Smooth muscle cell (in vitro differentiated cells): Measurements from ENCODE around the gene TP53TG5. TPM values are rescaled to one million over a fixed set of nuclear protein-coding genes. Genes with fewer than 3 reads are reported as not detected.

Experiments used
- DNase-seq: peaks from one replicate; lab custom pipeline; 2025; ENCODE audit not compliant: unreplicated experiment; lab: John Stamatoyannopoulos, UW
- H2AFZ ChIP-seq: fragments of 200-600 bp; sonication (generic); 2 replicates; pipeline ENCODE4 v1.6.0; 2016; ENCODE audit warnings: antibody characterized with exemption, low read depth, mild to moderate bottlenecking
- H3F3A ChIP-seq: fragments of 200-600 bp; sonication (generic); 2 replicates; pipeline ENCODE4 v1.6.0; 2017; ENCODE audit warnings: antibody characterized with exemption, low read depth
- H3K27ac ChIP-seq: fragments of 200-600 bp; sonication (generic); 2 replicates; pipeline ENCODE4 v1.5.1; 2016; ENCODE audit warnings: low read depth, mild to moderate bottlenecking
- H3K27me3 ChIP-seq: fragments of 200-600 bp; sonication (generic); 2 replicates; pipeline ENCODE4 v1.6.1; 2016; ENCODE audit warnings: low read depth, mild to moderate bottlenecking
- H3K36me3 ChIP-seq: fragments of 200-600 bp; sonication (generic); 2 replicates; pipeline ENCODE4 v1.5.1; 2016; ENCODE audit warnings: low read depth
- H3K4me1 ChIP-seq: fragments of 200-600 bp; sonication (generic); 2 replicates; pipeline ENCODE4 v1.5.1; 2016; ENCODE audit warnings: low read depth
- H3K4me2 ChIP-seq: fragments of 200-600 bp; sonication (generic); 2 replicates; pipeline ENCODE4 v1.6.0; 2016; ENCODE audit warnings: mild to moderate bottlenecking
- H3K4me3 ChIP-seq: fragments of 200-600 bp; sonication (generic); 2 replicates; pipeline ENCODE4 v1.5.1; 2016; ENCODE audit warnings: mild to moderate bottlenecking
- H3K79me2 ChIP-seq: fragments of 200-600 bp; sonication (generic); 2 replicates; pipeline ENCODE4 v1.6.0; 2016; ENCODE audit warnings: low read depth, mild to moderate bottlenecking
- H3K9ac ChIP-seq: fragments of 200-600 bp; sonication (generic); 2 replicates; pipeline ENCODE4 v1.6.0; 2016; ENCODE audit warnings: low read depth
- H3K9me3 ChIP-seq: fragments of 200-600 bp; sonication (generic); replicated peaks from 2 replicates; pipeline ENCODE4 v1.5.1; 2016; ENCODE audit warnings: low read depth
- H4K20me1 ChIP-seq: fragments of 200-600 bp; sonication (generic); 2 replicates; pipeline ENCODE4 v1.6.0; 2016; ENCODE audit warnings: low read depth
- CTCF ChIP-seq: fragments of 200-600 bp; sonication (generic); IDR thresholded peaks from 2 replicates; pipeline ENCODE4 v1.5.1; 2017; ENCODE audit warnings: borderline replicate concordance, mild to moderate bottlenecking, antibody characterized with exemption; ENCODE audit not compliant: insufficient read depth, poor library complexity, severe bottlenecking
- WGBS: methylation state at CpG from one replicate; pipeline ENCODE4 v1.1.7; 2016; ENCODE audit warnings: low lambda C conversion rate; 5-methylcytosine and 5-hydroxymethylcytosine counted together
- polyA plus RNA-seq: library from polyadenylated mRNA; unstranded; fragments of >200 nt; fragmentation: Nextera tagmentation; extraction: Ambion mirVana; gene quantifications from 2 replicates; pipeline ENCODE4 v1.2.1, GENCODE V29; 2016
- total RNA-seq: library from RNA; depleted of rRNA; stranded (reverse); fragments of >200 nt; gene quantifications from 2 replicates; pipeline ENCODE4 v1.2.3, GENCODE V29; 2014

The TP53TG5 gene
- total and polyA plus RNA-seq, 2 experiments from 2014 or later: 0.06 TPM; not detected in 1

DNA sequence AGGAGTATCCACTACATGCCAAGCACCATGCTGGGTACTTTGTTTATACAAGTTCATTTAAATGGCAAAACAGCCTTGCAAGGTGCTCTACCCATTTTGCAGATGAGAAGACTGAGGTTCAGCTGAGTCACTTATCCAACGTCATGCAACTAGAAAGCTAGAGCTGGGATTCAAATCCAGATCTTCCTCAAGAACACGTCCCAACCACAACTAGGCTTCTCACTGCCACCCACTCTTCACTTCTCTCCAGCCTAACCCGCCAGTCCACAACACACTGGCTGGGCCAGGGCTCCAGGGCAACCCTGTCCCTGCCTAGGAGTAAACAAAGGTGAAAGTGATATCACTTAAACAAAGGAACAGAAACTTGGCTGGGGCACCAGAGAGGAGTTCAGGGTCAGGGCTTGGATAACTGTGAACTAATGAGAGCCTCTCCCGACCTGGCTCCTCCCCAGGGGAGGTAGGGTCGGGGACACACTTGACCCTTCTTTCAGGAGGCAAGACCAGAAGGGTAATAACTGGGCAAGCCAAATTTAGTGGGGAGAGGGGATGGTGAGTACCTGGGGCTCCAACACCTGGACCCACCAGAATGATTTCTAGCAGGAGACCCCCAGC is 37.8 kb downstream of the TP53TG5 start:
- peaks cover 59% of the 10 kb centered on the region for H3F3A ChIP-seq
- H3K27ac ChIP-seq: peak overlapping the region; percentile 96
- WGBS: 89% methylated on average over 5 of the region's 5 CpGs
- no peak for TF ChIP-seq CTCF
- H3K4me2 ChIP-seq: no peak overlapping the region
- no peak overlapping the region for H3K4me3 ChIP-seq
- H3K79me2 ChIP-seq: peaks cover 57% of the 10 kb centered on the region
- peaks cover 75% of the 10 kb centered on the region for H3K4me1 ChIP-seq
- H3K36me3 ChIP-seq: no peaks in the 10 kb centered on the region
- DNase-seq: no peak
- no peak overlapping the region for H2AFZ ChIP-seq
- H3K9ac ChIP-seq: no peak overlapping the region
- H4K20me1 ChIP-seq: peaks cover 34% of the 10 kb centered on the region
- no peaks in the 10 kb centered on the region for H3K27me3 ChIP-seq
- H3K9me3 ChIP-seq: no peaks in the 10 kb centered on the region

DNA sequence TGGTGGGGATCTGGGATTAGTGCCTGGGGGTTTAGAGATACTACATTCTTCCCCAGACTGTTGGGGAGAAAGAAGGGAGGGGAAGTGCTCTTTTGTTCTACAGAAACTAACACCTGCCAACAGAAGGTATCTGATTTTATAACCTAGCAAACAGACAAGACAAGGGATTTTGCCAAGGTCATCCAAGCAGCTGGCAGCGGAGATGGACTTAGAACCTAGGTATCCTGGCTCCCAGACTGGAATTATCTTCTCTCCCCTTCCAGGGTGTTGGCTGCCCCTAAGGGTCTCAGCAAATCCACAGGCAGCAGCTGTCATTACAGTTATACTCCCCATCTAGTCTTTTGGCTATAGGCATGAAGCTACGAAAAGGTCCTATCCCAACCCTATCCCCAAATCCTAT is 38.3 kb downstream of the TP53TG5 start:
- Histone ChIP-seq H4K20me1 (peaks cover 34% of the 10 kb centered on the region), H3K79me2 (peaks cover 57% of the 10 kb centered on the region), H3K4me1 (peaks cover 71% of the 10 kb centered on the region), H3K36me3 (no peaks in the 10 kb centered on the region), H3K4me3 (no peak overlapping the region), H3K27me3 (no peaks in the 10 kb centered on the region), H3K9ac (no peak overlapping the region), H3K4me2 (no peak overlapping the region), H3F3A (peaks cover 58% of the 10 kb centered on the region), H3K27ac (peak overlapping the region; percentile 96), H2AFZ (no peak overlapping the region), H3K9me3 (no peaks in the 10 kb centered on the region)
- DNase-seq: no peak
- whole genome bisulfite sequencing: 98% methylated on average over 2 of the region's 2 CpGs
- no peak for TF ChIP-seq CTCF

GRCh38 chr20:45339084-45339483 is 39.0 kb downstream of the TP53TG5 start:
- WGBS: 73% methylated on average over 6 of the region's 6 CpGs
- Histone ChIP-seq H3K79me2 (peaks cover 61% of the 10 kb centered on the region), H3K36me3 (no peaks in the 10 kb centered on the region), H3K9ac (peak overlapping the region; percentile 78), H2AFZ (no peak overlapping the region), H3F3A (peaks cover 58% of the 10 kb centered on the region), H3K4me2 (peak overlapping the region; percentile 79), H4K20me1 (peaks cover 34% of the 10 kb centered on the region), H3K9me3 (no peaks in the 10 kb centered on the region), H3K27ac (peak overlapping the region; percentile 96), H3K27me3 (no peaks in the 10 kb centered on the region), H3K4me3 (no peak overlapping the region), H3K4me1 (peaks cover 67% of the 10 kb centered on the region)
- no peak for DNase-seq
- no peak for TF ChIP-seq CTCF
